ENCODE results near the gene SNRPB2.

SNRPB2 gene

GRCh38 chr20:16740365-16741072 is 10.7 kb downstream of the SNRPB2 start:
- DNase-seq, result no peak

GRCh38 chr20:16744178-16744807 is 14.5 kb downstream of the SNRPB2 start:
- DNase-seq, result no peak

- no peak for DNase-seq
These were observed 15.4 kb downstream of the SNRPB2 start for GRCh38 chr20:16745204-16745603.

- DNase-seq, result no peak
These were observed 17.5 kb downstream of the SNRPB2 start for GRCh38 chr20:16747291-16747811.

- DNase-seq, result no peak
These were observed 18.6 kb downstream of the SNRPB2 start, which contains the start of gene OTOR for GRCh38 chr20:16748308-16748900. Gene OTOR, plus strand, starts transcription at chr20:16748358. Its CDS starts 44 bp downstream, at chr20:16748402.

GRCh38 chr20:16749573-16749972 is 19.7 kb downstream of the SNRPB2 start:
- DNase-seq, result no peak

- DNase-seq, result no peak
These were observed 22.3 kb downstream of the SNRPB2 start for GRCh38 chr20:16752082-16752481.

GRCh38 chr20:16752901-16753300 is 23.1 kb downstream of the SNRPB2 start:
- no peak for DNase-seq

GRCh38 chr20:16758454-16759180 is 28.8 kb downstream of the SNRPB2 start:
- no peak for DNase-seq

GRCh38 chr20:16759181-16759563 is 29.3 kb downstream of the SNRPB2 start:
- DNase-seq, result no peak

- no peak for DNase-seq
These were observed 30.8 kb downstream of the SNRPB2 start for GRCh38 chr20:16760431-16761304.

GRCh38 chr20:16761305-16761829 is 31.5 kb downstream of the SNRPB2 start:
- peak; percentile 50 to 56 for DNase-seq

- no peak for DNase-seq
These were observed 34.7 kb downstream of the SNRPB2 start for GRCh38 chr20:16764560-16764959.

- no peak for DNase-seq
These were observed 41.4 kb downstream of the SNRPB2 start for GRCh38 chr20:16771213-16771612.

- DNase-seq, result no peak
These were observed 46.1 kb downstream of the SNRPB2 start for GRCh38 chr20:16775961-16776360.

- DNase-seq, result no peak
These were observed 47.3 kb downstream of the SNRPB2 start for GRCh38 chr20:16777126-16777525.

GRCh38 chr20:16778159-16778558 is 48.3 kb downstream of the SNRPB2 start:
- no peak for DNase-seq

GRCh38 chr20:16781496-16781895 is 51.7 kb downstream of the SNRPB2 start:
- DNase-seq, result no peak

GRCh38 chr20:16785226-16785625 is 55.4 kb downstream of the SNRPB2 start:
- no peak for DNase-seq
